HepG2 (cell line): ENCODE results near the gene TTC31. TPM values are rescaled to one million over a fixed set of nuclear protein-coding genes. Genes with fewer than 3 reads are reported as not detected.

ENCODE experiments used
- AHR ChIP-seq: IDR thresholded peaks from 2 replicates; pipeline ENCODE4 v1.6.1; 2018; ENCODE audit warnings: missing genetic modification reagents, missing compliant biosample characterization
- CAMTA2 ChIP-seq: sonication (generic); formaldehyde crosslinking; IDR thresholded peaks from 2 replicates; pipeline ENCODE4 v1.4.0; 2020; ENCODE audit warnings: mild to moderate bottlenecking, missing genetic modification reagents, borderline replicate concordance
- CEBPB ChIP-seq: IDR thresholded peaks from 2 replicates; pipeline ENCODE4 v1.6.1; 2011; ENCODE audit warnings: low read depth, low read length, improper control_type of control experiment, borderline replicate concordance
- CSRNP2 ChIP-seq: sonication (generic); formaldehyde crosslinking; conservative IDR thresholded peaks from 2 replicates; pipeline ENCODE4 v1.8.0; 2022; ENCODE audit warnings: low read depth, missing genetic modification reagents
- EEA1 ChIP-seq: sonication (generic); formaldehyde crosslinking; IDR thresholded peaks from 2 replicates; pipeline ENCODE4 v1.5.1; 2020; ENCODE audit warnings: mild to moderate bottlenecking, missing genetic modification reagents, borderline replicate concordance
- HINFP ChIP-seq: sonication (generic); formaldehyde crosslinking; IDR thresholded peaks from 2 replicates; pipeline ENCODE4 v1.4.0; 2020; ENCODE audit warnings: low read depth, mild to moderate bottlenecking, missing genetic modification reagents
- MEF2D ChIP-seq: sonication (generic); formaldehyde crosslinking; IDR thresholded peaks from 2 replicates; pipeline ENCODE4 v1.5.1; 2020; ENCODE audit warnings: mild to moderate bottlenecking, missing genetic modification reagents
- MTF1 ChIP-seq: sonication (generic); formaldehyde crosslinking; IDR thresholded peaks from 2 replicates; pipeline ENCODE4 v1.5.0; 2020; ENCODE audit warnings: missing genetic modification reagents
- NFE2L2 ChIP-seq: fragments of 150-350 bp; IDR thresholded peaks from 2 replicates; pipeline ENCODE4 v1.6.1; 2014; ENCODE audit warnings: low read length
- ONECUT2 ChIP-seq: sonication (generic); formaldehyde crosslinking; IDR thresholded peaks from 2 replicates; pipeline ENCODE4 v1.4.0; 2020; ENCODE audit warnings: missing genetic modification reagents
- PITX1 ChIP-seq: sonication (generic); formaldehyde crosslinking; IDR thresholded peaks from 2 replicates; pipeline ENCODE4 v1.5.1; 2020; ENCODE audit warnings: mild to moderate bottlenecking, missing genetic modification reagents
- RARG ChIP-seq: sonication (generic); formaldehyde crosslinking; IDR thresholded peaks from 2 replicates; pipeline ENCODE4 v1.4.0; 2020; ENCODE audit warnings: low read depth, mild to moderate bottlenecking, missing genetic modification reagents
- SIX1 ChIP-seq: sonication (generic); formaldehyde crosslinking; IDR thresholded peaks from 2 replicates; pipeline ENCODE4 v1.4.0; 2020; ENCODE audit warnings: missing genetic modification reagents, borderline replicate concordance
- ZMYM4 ChIP-seq: sonication (generic); formaldehyde crosslinking; IDR thresholded peaks from 2 replicates; pipeline ENCODE4 v1.8.1; 2023; ENCODE audit warnings: mild to moderate bottlenecking, missing genetic modification reagents
- ZNF10 ChIP-seq: sonication (generic); formaldehyde crosslinking; IDR thresholded peaks from 2 replicates; pipeline ENCODE4 v1.4.0; 2020; ENCODE audit warnings: mild to moderate bottlenecking, low read depth, missing genetic modification reagents, borderline replicate concordance
- ZNF326 ChIP-seq: sonication (generic); formaldehyde crosslinking; IDR thresholded peaks from 2 replicates; pipeline ENCODE4 v1.4.0; 2020; ENCODE audit warnings: missing genetic modification reagents, borderline replicate concordance
- ZNF737 ChIP-seq: sonication (generic); formaldehyde crosslinking; IDR thresholded peaks from 2 replicates; pipeline ENCODE4 v1.5.0; 2020; ENCODE audit warnings: missing genetic modification reagents, mild to moderate bottlenecking, borderline replicate concordance
- ZSCAN29 ChIP-seq: sonication (generic); formaldehyde crosslinking; conservative IDR thresholded peaks from 2 replicates; pipeline ENCODE4 v1.4.0; 2020; ENCODE audit warnings: mild to moderate bottlenecking, missing genetic modification reagents
- polyA plus RNA-seq, 8 experiments: library from polyadenylated mRNA; depleted of rRNA in 3 of 8; stranded (reverse) in 7 of 8; unstranded in 1 of 8; fragments of >200 nt; fragmentation: Illumina TruSeq in 4 of 8; extraction: Trizol in 4 of 8; gene quantifications; 2 replicates each; pipeline versions ENCODE4 v1.2.1 to v1.2.3, GENCODE V29; 2011 to 2016; ENCODE audit warnings: low read depth in 4 of 8, missing spikeins in 1 of 8, mixed read lengths in 1 of 8; ENCODE audit not compliant: insufficient read depth in 1 of 8
- total RNA-seq, 5 experiments: library from RNA; depleted of rRNA; stranded (reverse); fragments of >200 nt; fragmentation: Illumina TruSeq; extraction: Trizol; gene quantifications; 2 replicates each; pipeline ENCODE4 v1.2.3, GENCODE V29; 2016; ENCODE audit warnings: low read depth in 1 of 5
- TF ChIP-seq, protein P1 (sequence below): sonication (generic); formaldehyde crosslinking; IDR thresholded peaks from 2 replicates; pipeline ENCODE4 v1.8.1; 2022; ENCODE audit warnings: low read depth, mild to moderate bottlenecking, missing genetic modification reagents
- TF ChIP-seq, protein P2 (sequence below): sonication (generic); formaldehyde crosslinking; IDR thresholded peaks from 2 replicates; pipeline ENCODE4 v1.5.1; 2020; ENCODE audit warnings: missing genetic modification reagents, mild to moderate bottlenecking, borderline replicate concordance

The TTC31 gene
- total and polyA plus RNA-seq, 2 of the 13 experiments (the other 11 are each of a cell fraction or from before 2014, with no cell fraction given) = 28.3 to 39.5 TPM

- TF ChIP-seq ZMYM4 (CRISPR knock-in tag) (peak; percentile 34; the same call in 1 of the 2 replicates), EEA1 (CRISPR knock-in tag) (peak; percentile 96; the same call in 1 of the 2 replicates), ZNF326 (CRISPR knock-in tag) (0 out of 2 replicates have a peak, but pooled peaks have one; percentile 35), NFE2L2 (no peak), CEBPB (no peak), CSRNP2 (CRISPR knock-in tag) (no peak), MEF2D (CRISPR knock-in tag) (peak; percentile 45; the same call in 1 of the 2 replicates), PITX1 (CRISPR knock-in tag) (peak; percentile 68; the same call in 1 of the 2 replicates), AHR (no peak), MTF1 (CRISPR knock-in tag) (no peak), RARG (CRISPR knock-in tag) (peak; percentile 89; the same call in 1 of the 2 replicates), ZNF737 (CRISPR knock-in tag) (0 out of 2 replicates have a peak, but pooled peaks have one; percentile 42), HINFP (peak; percentile 22), ZNF10 (CRISPR knock-in tag) (no peak), ONECUT2 (CRISPR knock-in tag) (no peak), SIX1 (CRISPR knock-in tag) (peak; percentile 62; the same call in 1 of the 2 replicates), CAMTA2 (peak; percentile 88), ZSCAN29 (CRISPR knock-in tag) (peak; percentile 79; the same call in 1 of the 2 replicates)
- TF ChIP-seq, protein P1, sequence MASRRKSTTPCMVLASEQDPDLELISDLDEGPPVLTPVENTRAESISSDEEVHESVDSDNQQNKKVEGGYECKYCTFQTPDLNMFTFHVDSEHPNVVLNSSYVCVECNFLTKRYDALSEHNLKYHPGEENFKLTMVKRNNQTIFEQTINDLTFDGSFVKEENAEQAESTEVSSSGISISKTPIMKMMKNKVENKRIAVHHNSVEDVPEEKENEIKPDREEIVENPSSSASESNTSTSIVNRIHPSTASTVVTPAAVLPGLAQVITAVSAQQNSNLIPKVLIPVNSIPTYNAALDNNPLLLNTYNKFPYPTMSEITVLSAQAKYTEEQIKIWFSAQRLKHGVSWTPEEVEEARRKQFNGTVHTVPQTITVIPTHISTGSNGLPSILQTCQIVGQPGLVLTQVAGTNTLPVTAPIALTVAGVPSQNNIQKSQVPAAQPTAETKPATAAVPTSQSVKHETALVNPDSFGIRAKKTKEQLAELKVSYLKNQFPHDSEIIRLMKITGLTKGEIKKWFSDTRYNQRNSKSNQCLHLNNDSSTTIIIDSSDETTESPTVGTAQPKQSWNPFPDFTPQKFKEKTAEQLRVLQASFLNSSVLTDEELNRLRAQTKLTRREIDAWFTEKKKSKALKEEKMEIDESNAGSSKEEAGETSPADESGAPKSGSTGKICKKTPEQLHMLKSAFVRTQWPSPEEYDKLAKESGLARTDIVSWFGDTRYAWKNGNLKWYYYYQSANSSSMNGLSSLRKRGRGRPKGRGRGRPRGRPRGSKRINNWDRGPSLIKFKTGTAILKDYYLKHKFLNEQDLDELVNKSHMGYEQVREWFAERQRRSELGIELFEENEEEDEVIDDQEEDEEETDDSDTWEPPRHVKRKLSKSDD = peak; percentile 84
- TF ChIP-seq, protein P2, sequence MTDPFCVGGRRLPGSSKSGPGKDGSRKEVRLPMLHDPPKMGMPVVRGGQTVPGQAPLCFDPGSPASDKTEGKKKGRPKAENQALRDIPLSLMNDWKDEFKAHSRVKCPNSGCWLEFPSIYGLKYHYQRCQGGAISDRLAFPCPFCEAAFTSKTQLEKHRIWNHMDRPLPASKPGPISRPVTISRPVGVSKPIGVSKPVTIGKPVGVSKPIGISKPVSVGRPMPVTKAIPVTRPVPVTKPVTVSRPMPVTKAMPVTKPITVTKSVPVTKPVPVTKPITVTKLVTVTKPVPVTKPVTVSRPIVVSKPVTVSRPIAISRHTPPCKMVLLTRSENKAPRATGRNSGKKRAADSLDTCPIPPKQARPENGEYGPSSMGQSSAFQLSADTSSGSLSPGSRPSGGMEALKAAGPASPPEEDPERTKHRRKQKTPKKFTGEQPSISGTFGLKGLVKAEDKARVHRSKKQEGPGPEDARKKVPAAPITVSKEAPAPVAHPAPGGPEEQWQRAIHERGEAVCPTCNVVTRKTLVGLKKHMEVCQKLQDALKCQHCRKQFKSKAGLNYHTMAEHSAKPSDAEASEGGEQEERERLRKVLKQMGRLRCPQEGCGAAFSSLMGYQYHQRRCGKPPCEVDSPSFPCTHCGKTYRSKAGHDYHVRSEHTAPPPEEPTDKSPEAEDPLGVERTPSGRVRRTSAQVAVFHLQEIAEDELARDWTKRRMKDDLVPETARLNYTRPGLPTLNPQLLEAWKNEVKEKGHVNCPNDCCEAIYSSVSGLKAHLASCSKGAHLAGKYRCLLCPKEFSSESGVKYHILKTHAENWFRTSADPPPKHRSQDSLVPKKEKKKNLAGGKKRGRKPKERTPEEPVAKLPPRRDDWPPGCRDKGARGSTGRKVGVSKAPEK (CRISPR knock-in tag) = no peak
Observed at GRCh38 chr2:74529357-74530238, 46.7 kb downstream of the TTC31 start, which contains the start of the genes AUP1 and HTRA2 (continued).
